GM20000 (cell line): ENCODE results near the gene SLC4A3.

ENCODE experiments used
- DNase-seq: peaks from one replicate; pipeline ENCODE4 v3.0.0; 2012; ENCODE audit warnings: low spot score
- CTCF ChIP-seq: IDR thresholded peaks from 2 replicates; pipeline ENCODE4 v1.5.1; 2012; ENCODE audit warnings: mild to moderate bottlenecking, control low read depth; ENCODE audit errors: extremely low read depth, missing control alignments

The SLC4A3 gene

DNA sequence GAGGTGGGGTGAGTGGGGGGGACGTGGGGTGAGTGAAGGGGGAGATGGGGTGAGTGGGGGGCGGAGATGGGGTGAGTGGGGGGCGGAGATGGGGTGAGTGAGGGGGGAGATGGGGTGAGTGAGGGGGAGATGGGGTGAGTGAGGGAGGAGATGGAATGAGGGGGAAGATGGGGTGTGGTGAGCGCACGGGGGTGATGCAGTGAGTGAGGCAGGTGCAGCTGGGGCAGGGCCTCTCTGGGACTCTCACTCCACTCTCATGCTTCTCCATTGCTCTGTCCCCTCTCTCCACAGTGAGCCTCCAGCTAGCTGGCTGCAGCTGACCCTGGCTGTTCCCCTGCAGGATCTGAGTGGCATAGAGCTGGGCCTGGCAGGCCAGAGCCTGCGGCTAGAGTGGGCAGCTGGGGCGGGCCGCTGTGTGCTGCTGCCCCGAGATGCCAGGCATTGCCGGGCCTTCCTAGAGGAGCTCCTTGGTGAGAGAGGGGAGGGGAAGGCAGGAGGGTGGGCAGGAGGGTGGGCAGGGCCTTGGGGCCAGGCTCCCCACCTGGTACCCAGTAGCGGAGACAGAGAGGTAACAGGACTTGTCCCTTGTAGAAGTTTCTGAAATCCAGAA is 13.9 kb upstream of the SLC4A3 start:
- no peak for TF ChIP-seq CTCF
- DNase-seq: no peak

GRCh38 chr2:219614076-219614860 is 13.2 kb upstream of the SLC4A3 start:
- TF ChIP-seq CTCF: no peak
- no peak for DNase-seq

- DNase-seq: no peak
- no peak for TF ChIP-seq CTCF
These were observed 12.4 kb upstream of the SLC4A3 start for GRCh38 chr2:219615036-219615435.

- no peak for TF ChIP-seq CTCF
These were observed 11.5 kb upstream of the SLC4A3 start for GRCh38 chr2:219615894-219616293.

GRCh38 chr2:219616550-219616949 is 10.9 kb upstream of the SLC4A3 start:
- no peak for TF ChIP-seq CTCF
- DNase-seq: no peak

More at GRCh38 chr2:219615894-219616293, 11.5 kb upstream of the SLC4A3 start:
- no peak for DNase-seq

DNA sequence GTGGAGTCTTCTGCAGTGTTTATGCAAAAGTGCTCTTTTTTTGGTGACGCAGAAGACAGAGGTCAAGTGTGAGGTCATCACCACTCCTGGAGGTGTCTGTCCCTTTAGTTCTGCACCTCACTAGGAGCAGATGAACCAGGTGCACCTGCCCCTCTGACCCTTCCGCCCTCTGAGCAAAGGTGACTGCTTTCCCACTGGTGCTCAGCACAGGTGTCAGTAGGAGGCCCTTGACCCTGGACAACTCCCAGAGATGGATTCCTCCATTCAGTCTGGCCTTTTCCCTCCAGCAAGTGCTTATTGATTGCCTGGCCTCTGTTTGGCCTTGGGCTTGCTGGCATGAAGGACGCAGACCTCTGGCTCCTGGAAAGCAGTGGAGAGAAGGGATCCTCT is 8.7 kb upstream of the SLC4A3 start:
- DNase-seq: no peak
- TF ChIP-seq CTCF: no peak

DNA sequence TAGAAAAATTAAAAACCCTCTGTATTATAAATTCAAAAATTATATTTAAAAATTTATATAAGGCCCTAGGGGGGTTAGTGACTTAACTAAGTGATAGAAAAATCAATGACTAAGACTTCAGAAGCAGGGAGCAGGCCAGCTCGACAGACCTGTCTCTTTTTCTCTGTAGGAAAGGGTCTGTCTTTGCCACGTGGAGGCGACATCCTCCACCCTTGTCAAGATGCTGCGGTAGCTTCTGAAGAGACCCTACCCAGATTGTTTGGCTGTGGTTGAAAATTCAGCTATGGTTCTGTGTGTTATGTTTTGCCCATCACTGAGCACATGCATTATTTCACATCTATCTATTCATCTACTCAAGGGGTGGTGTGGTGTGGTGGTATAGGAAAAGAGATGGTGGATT is 8.2 kb upstream of the SLC4A3 start:
- no peak for DNase-seq
- TF ChIP-seq CTCF: no peak
